HepG2 (cell line): ENCODE results near the gene KDM5B. TPM values are rescaled to one million over a fixed set of nuclear protein-coding genes. Genes with fewer than 3 reads are reported as not detected.

Experiments used
- CBX2 ChIP-seq, 2 experiments: fragments of 200-600 bp in 1 of 2; sonication (generic); formaldehyde crosslinking in 1 of 2; IDR thresholded peaks; 2 replicates each; pipeline versions ENCODE4 v1.7.0 to v1.8.1; 2018 to 2022; ENCODE audit warnings: low read depth in 2 of 2, low read length in 1 of 2, mild to moderate bottlenecking in 1 of 2, missing genetic modification reagents in 1 of 2
- CCAR2 ChIP-seq: fragments of 200-400 bp; formaldehyde crosslinking; optimal IDR thresholded peaks from 2 replicates; pipeline ENCODE3; 2018; ENCODE audit warnings: low read depth, mild to moderate bottlenecking, low read length, moderate library complexity
- FIP1L1 ChIP-seq: fragments of 200-400 bp; formaldehyde crosslinking; IDR thresholded peaks from 2 replicates; pipeline ENCODE4 v1.6.1; 2018; ENCODE audit warnings: low read depth, mild to moderate bottlenecking, low read length, moderate library complexity, borderline replicate concordance; ENCODE audit not compliant: insufficient read depth
- FUBP1 ChIP-seq: sonication (generic); formaldehyde crosslinking; IDR thresholded peaks from 2 replicates; pipeline ENCODE4 v1.5.1; 2020; ENCODE audit warnings: missing genetic modification reagents, mild to moderate bottlenecking, borderline replicate concordance
- HDAC2 ChIP-seq: sonication (generic); formaldehyde crosslinking; IDR thresholded peaks from 2 replicates; pipeline ENCODE4 v1.4.0; 2020; ENCODE audit warnings: missing genetic modification reagents
- HDAC6 ChIP-seq: fragments of 200-600 bp; sonication (generic); IDR thresholded peaks from 2 replicates; pipeline ENCODE4 v1.7.0; 2017; ENCODE audit warnings: mild to moderate bottlenecking, antibody characterized with exemption, low read length, low read depth
- HIVEP1 ChIP-seq: sonication (generic); formaldehyde crosslinking; IDR thresholded peaks from 2 replicates; pipeline ENCODE4 v1.4.0; 2020; ENCODE audit warnings: mild to moderate bottlenecking, missing genetic modification reagents
- HMGA1 ChIP-seq: sonication (generic); formaldehyde crosslinking; conservative IDR thresholded peaks from 2 replicates; pipeline ENCODE4 v1.4.0; 2020; ENCODE audit warnings: missing genetic modification reagents
- HNRNPUL1 ChIP-seq: fragments of 200-400 bp; formaldehyde crosslinking; IDR thresholded peaks from 2 replicates; pipeline ENCODE4 v1.6.1; 2017; ENCODE audit warnings: low read depth, mild to moderate bottlenecking, low read length, moderate library complexity
- IRX3 ChIP-seq: sonication (generic); formaldehyde crosslinking; IDR thresholded peaks from 2 replicates; pipeline ENCODE4 v1.8.1; 2023; ENCODE audit warnings: mild to moderate bottlenecking, low read depth, missing genetic modification reagents, borderline replicate concordance
- MIER3 ChIP-seq: IDR thresholded peaks from 2 replicates; pipeline ENCODE4 v1.6.1; 2016; ENCODE audit warnings: missing compliant biosample characterization, borderline replicate concordance
- PHF5A ChIP-seq: IDR thresholded peaks from one replicate; pipeline ENCODE4 v1.6.1; 2018; ENCODE audit warnings: low read depth, missing genetic modification reagents; ENCODE audit not compliant: unreplicated experiment
- RCOR2 ChIP-seq: IDR thresholded peaks from 2 replicates; pipeline ENCODE4 v1.6.1; 2016; ENCODE audit warnings: missing biosample characterization, missing genetic modification reagents
- RFX1 ChIP-seq: fragments of 450-650 bp; IDR thresholded peaks from 2 replicates; pipeline ENCODE4 v1.6.1; 2017
- SRSF1 ChIP-seq: fragments of 200-400 bp; formaldehyde crosslinking; optimal IDR thresholded peaks from 2 replicates; pipeline ENCODE3; 2017; ENCODE audit warnings: mild to moderate bottlenecking, low read depth, low read length, moderate library complexity
- SRSF9 ChIP-seq: fragments of 200-400 bp; formaldehyde crosslinking; IDR thresholded peaks from 2 replicates; pipeline ENCODE4 v1.6.1; 2018; ENCODE audit warnings: borderline replicate concordance, mild to moderate bottlenecking, low read depth, low read length; ENCODE audit not compliant: insufficient read depth, poor library complexity, severe bottlenecking
- ZBTB21 ChIP-seq: sonication (generic); formaldehyde crosslinking; IDR thresholded peaks from 2 replicates; pipeline ENCODE4 v1.4.0; 2020; ENCODE audit warnings: missing genetic modification reagents
- ZBTB37 ChIP-seq: sonication (generic); formaldehyde crosslinking; IDR thresholded peaks from 2 replicates; pipeline ENCODE4 v1.4.0; 2020; ENCODE audit warnings: mild to moderate bottlenecking, missing genetic modification reagents
- ZFP36L2 ChIP-seq: sonication (generic); formaldehyde crosslinking; IDR thresholded peaks from 2 replicates; pipeline ENCODE4 v1.4.0; 2020; ENCODE audit warnings: missing genetic modification reagents
- ZNF354B ChIP-seq: sonication (generic); formaldehyde crosslinking; IDR thresholded peaks from 2 replicates; pipeline ENCODE4 v1.8.0; 2022; ENCODE audit warnings: mild to moderate bottlenecking, missing genetic modification reagents
- ZNF484 ChIP-seq: sonication (generic); formaldehyde crosslinking; IDR thresholded peaks from 2 replicates; pipeline ENCODE4 v1.5.1; 2020; ENCODE audit warnings: mild to moderate bottlenecking, low read depth, missing genetic modification reagents, borderline replicate concordance
- ZNF788 ChIP-seq: sonication (generic); formaldehyde crosslinking; IDR thresholded peaks from 2 replicates; pipeline ENCODE4 v1.5.0; 2020; ENCODE audit warnings: mild to moderate bottlenecking, missing genetic modification reagents, borderline replicate concordance
- polyA plus RNA-seq, 8 experiments: library from polyadenylated mRNA; depleted of rRNA in 3 of 8; stranded (reverse) in 7 of 8; unstranded in 1 of 8; fragments of >200 nt; fragmentation: Illumina TruSeq in 4 of 8; extraction: Trizol in 4 of 8; gene quantifications; 2 replicates each; pipeline versions ENCODE4 v1.2.1 to v1.2.3, GENCODE V29; 2011 to 2016; ENCODE audit warnings: low read depth in 4 of 8, missing spikeins in 1 of 8, mixed read lengths in 1 of 8; ENCODE audit not compliant: insufficient read depth in 1 of 8
- total RNA-seq, 5 experiments: library from RNA; depleted of rRNA; stranded (reverse); fragments of >200 nt; fragmentation: Illumina TruSeq; extraction: Trizol; gene quantifications; 2 replicates each; pipeline ENCODE4 v1.2.3, GENCODE V29; 2016; ENCODE audit warnings: low read depth in 1 of 5
- TF ChIP-seq, protein P1 (sequence below): sonication (generic); formaldehyde crosslinking; conservative IDR thresholded peaks from 2 replicates; pipeline ENCODE4 v1.4.0; 2020; ENCODE audit warnings: missing genetic modification reagents
- TF ChIP-seq, protein P2 (sequence below): sonication (generic); formaldehyde crosslinking; IDR thresholded peaks from 2 replicates; pipeline ENCODE4 v1.4.0; 2020; ENCODE audit warnings: missing genetic modification reagents, low read depth, mild to moderate bottlenecking, borderline replicate concordance

KDM5B gene
- total and polyA plus RNA-seq, 2 of the 13 experiments (the other 11 are each of a cell fraction or from before 2014, with no cell fraction given) = 34.2 to 35.4 TPM

- TF ChIP-seq ZBTB37 (CRISPR knock-in tag) (no peak), MIER3 (CRISPR knock-in tag) (no peak), HNRNPUL1 (no peak), FIP1L1 (peak; percentile 33; the same call in 1 of the 2 replicates), IRX3 (peak; percentile 62; the same call in 1 of the 2 replicates), RCOR2 (CRISPR knock-in tag) (no peak), SRSF9 (no peak), ZNF484 (CRISPR knock-in tag) (no peak), HDAC2 (CRISPR knock-in tag) (peak; percentile 69), FUBP1 (CRISPR knock-in tag) (no peak), SRSF1 (peak; percentile 23), RFX1 (no peak), ZNF354B (CRISPR knock-in tag) (peak; percentile 74; the same call in 1 of the 2 replicates), CCAR2 (no peak), HDAC6 (no peak), CBX2 (IDR thresholded peaks at IDR 0.05; ENCODE audit: low read depth, low read length) (no peak), CBX2 (CRISPR knock-in tag; IDR thresholded peaks at IDR 0.05; ENCODE audit: low read depth) (no peak), HMGA1 (CRISPR knock-in tag) (no peak), PHF5A (no peak), ZBTB21 (CRISPR knock-in tag) (no peak), ZNF788 (CRISPR knock-in tag) (peak; percentile 54; the same call in 1 of the 2 replicates), HIVEP1 (CRISPR knock-in tag) (peak; percentile 76), ZFP36L2 (CRISPR knock-in tag) (no peak)
- TF ChIP-seq, protein P1, sequence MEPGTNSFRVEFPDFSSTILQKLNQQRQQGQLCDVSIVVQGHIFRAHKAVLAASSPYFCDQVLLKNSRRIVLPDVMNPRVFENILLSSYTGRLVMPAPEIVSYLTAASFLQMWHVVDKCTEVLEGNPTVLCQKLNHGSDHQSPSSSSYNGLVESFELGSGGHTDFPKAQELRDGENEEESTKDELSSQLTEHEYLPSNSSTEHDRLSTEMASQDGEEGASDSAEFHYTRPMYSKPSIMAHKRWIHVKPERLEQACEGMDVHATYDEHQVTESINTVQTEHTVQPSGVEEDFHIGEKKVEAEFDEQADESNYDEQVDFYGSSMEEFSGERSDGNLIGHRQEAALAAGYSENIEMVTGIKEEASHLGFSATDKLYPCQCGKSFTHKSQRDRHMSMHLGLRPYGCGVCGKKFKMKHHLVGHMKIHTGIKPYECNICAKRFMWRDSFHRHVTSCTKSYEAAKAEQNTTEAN (CRISPR knock-in tag) = 0 out of 2 replicates have a peak, but pooled peaks have one; percentile 8
- TF ChIP-seq, protein P2, sequence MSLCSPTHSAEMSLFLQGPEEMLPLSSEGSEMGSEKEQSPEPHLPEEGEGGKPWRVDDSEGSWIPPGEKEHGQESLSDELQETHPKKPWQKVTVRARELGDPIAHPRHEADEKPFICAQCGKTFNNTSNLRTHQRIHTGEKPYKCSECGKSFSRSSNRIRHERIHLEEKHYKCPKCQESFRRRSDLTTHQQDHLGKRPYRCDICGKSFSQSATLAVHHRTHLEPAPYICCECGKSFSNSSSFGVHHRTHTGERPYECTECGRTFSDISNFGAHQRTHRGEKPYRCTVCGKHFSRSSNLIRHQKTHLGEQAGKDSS = 0 out of 2 replicates have a peak, but pooled peaks have one; percentile 38
Observed at GRCh38 chr1:202810615-202811295, 2.5 kb upstream of the KDM5B start, which contains the start of gene PCAT6 (continued).
